ENCODE data around the gene RPL21. TPM values are rescaled to one million over a fixed set of nuclear protein-coding genes. Genes with fewer than 3 reads are reported as not detected.

The RPL21 gene
- total RNA-seq, 6 experiments from 2014 or later, result 174 to 362 (median 317) TPM

GRCh38 chr13:27264648-27265047 is 13.3 kb downstream of the RPL21 start:
- no peaks in the 10 kb centered on the region for H3K36me3 ChIP-seq
- no peaks in the 10 kb centered on the region for H3K27me3 ChIP-seq
- no peak overlapping the region for H3K4me3 ChIP-seq
- intact Hi-C loops (cut with DNase I), result no loop called here
- TF ChIP-seq POLR2A (IDR thresholded peaks at IDR 0.05), result no peak
- TF ChIP-seq CTCF (IDR thresholded peaks at IDR 0.05), result no peak
- H3K27ac ChIP-seq, result no peak overlapping the region
- no peaks in the 10 kb centered on the region for H3K4me1 ChIP-seq
- H3K9me3 ChIP-seq, result no peaks in the 10 kb centered on the region
- DNase-seq (no peak), ATAC-seq (no peak)
- 44% methylated on average over 1 of the region's 1 CpG for WGBS (ENCODE audit: insufficient coverage, low coverage, low lambda C conversion rate, missing lambda C conversion rate)

- intact Hi-C loops (cut with DNase I), result no loop called here
- no peak overlapping the region for H3K4me3 ChIP-seq
- ATAC-seq, result no peak
- DNase-seq, result no peak
- H3K27me3 ChIP-seq, result no peaks in the 10 kb centered on the region
- H3K9me3 ChIP-seq, result no peaks in the 10 kb centered on the region
- peaks cover 0 to 5% (median 0%) of the 10 kb centered on the region in 4 donors for H3K4me1 ChIP-seq
- no peak overlapping the region for H3K27ac ChIP-seq
- no peaks in the 10 kb centered on the region for H3K36me3 ChIP-seq
- TF ChIP-seq CTCF (IDR thresholded peaks at IDR 0.05) (no peak), POLR2A (IDR thresholded peaks at IDR 0.05) (no peak)
- WGBS (ENCODE audit: insufficient coverage, low coverage, low lambda C conversion rate, missing lambda C conversion rate), result 14% methylated on average over 2 of the region's 2 CpGs
Measured at GRCh38 chr13:27266917-27267316, 15.6 kb downstream of the RPL21 start.

GRCh38 chr13:27267596-27267995 is 16.2 kb downstream of the RPL21 start:
- Histone ChIP-seq H3K9me3 (no peaks in the 10 kb centered on the region), H3K36me3 (no peaks in the 10 kb centered on the region), H3K27ac (no peak overlapping the region), H3K4me1 (peaks cover 0 to 11% (median 0%) of the 10 kb centered on the region in 4 donors), H3K27me3 (no peaks in the 10 kb centered on the region), H3K4me3 (no peak overlapping the region)
- WGBS (ENCODE audit: insufficient coverage, low coverage, low lambda C conversion rate, missing lambda C conversion rate), result 63% methylated on average over 2 of the region's 2 CpGs
- no peak for DNase-seq
- TF ChIP-seq POLR2A (IDR thresholded peaks at IDR 0.05) (no peak), CTCF (IDR thresholded peaks at IDR 0.05) (no peak)
- intact Hi-C loops (cut with DNase I), result no loop called here
- ATAC-seq, result no peak

GRCh38 chr13:27269114-27269665 is 17.8 kb downstream of the RPL21 start:
- Histone ChIP-seq H3K36me3 (peaks cover 0 to 3% (median 0%) of the 10 kb centered on the region in 4 donors), H3K4me1 (peaks cover 0 to 14% (median 0%) of the 10 kb centered on the region in 4 donors), H3K27me3 (no peaks in the 10 kb centered on the region), H3K9me3 (no peaks in the 10 kb centered on the region), H3K27ac (no peak overlapping the region), H3K4me3 (no peak overlapping the region)
- 83% methylated on average over 2 of the region's 2 CpGs for WGBS (ENCODE audit: insufficient coverage, low coverage, low lambda C conversion rate, missing lambda C conversion rate)
- intact Hi-C loops (cut with DNase I), result no loop called here
- TF ChIP-seq CTCF (IDR thresholded peaks at IDR 0.05) (no peak), POLR2A (IDR thresholded peaks at IDR 0.05) (no peak)
- no peak for ATAC-seq
- no peak for DNase-seq

Measured in right lobe of liver (tissue), 6 donors.